GM12865 (cell line): ENCODE data around the gene HSD17B12.
"Not testable (repeated sequence)": the region's sequence is repeated elsewhere in the genome, so short reads cannot be mapped to it uniquely, and the experiment has no call there.

ENCODE experiments used
- DNase-seq: peaks from one replicate; pipeline ENCODE4 v3.0.0; 2010; ENCODE audit warnings: low read depth
- H3K4me3 ChIP-seq: 2 replicates; pipeline ENCODE4 v1.5.1; 2011; ENCODE audit warnings: mild to moderate bottlenecking, low read depth, low read length, control low read depth
- CTCF ChIP-seq: IDR thresholded peaks from 2 replicates; pipeline ENCODE4 v1.5.1; 2011; ENCODE audit warnings: low read length, control low read depth, low read depth, inconsistent platforms; ENCODE audit not compliant: insufficient read depth; ENCODE audit errors: missing control alignments

The HSD17B12 gene

GRCh38 chr11:43664295-43664694, 16.2 kb upstream of the HSD17B12 start:
- TF ChIP-seq CTCF: no peak
- H3K4me3 ChIP-seq: no peak overlapping the region
- DNase-seq: no peak

GRCh38 chr11:43671284-43671683, 9.3 kb upstream of the HSD17B12 start:
- DNase-seq, H3K4me3 ChIP-seq: not testable (repeated sequence)

GRCh38 chr11:43674560-43674959, 6.0 kb upstream of the HSD17B12 start:
- no peak for DNase-seq
- no peak for TF ChIP-seq CTCF
- H3K4me3 ChIP-seq: no peak overlapping the region

GRCh38 chr11:43676933-43677332, 3.6 kb upstream of the HSD17B12 start:
- H3K4me3 ChIP-seq: no peak overlapping the region
- no peak for DNase-seq
- TF ChIP-seq CTCF: no peak

- no peak for DNase-seq
- H3K4me3 ChIP-seq: peak overlapping the region; percentile 56
- TF ChIP-seq CTCF: no peak
Measured at GRCh38 chr11:43681401-43681942, 934 bp downstream of the HSD17B12 start.

GRCh38 chr11:43682081-43682480, 1.5 kb downstream of the HSD17B12 start:
- peak overlapping the region; percentile 56 for H3K4me3 ChIP-seq
- peak; percentile 30 for DNase-seq

GRCh38 chr11:43685440-43685839, 4.9 kb downstream of the HSD17B12 start:
- no peak for DNase-seq
- TF ChIP-seq CTCF: no peak
- H3K4me3 ChIP-seq: no peak overlapping the region

GRCh38 chr11:43686207-43686606, 5.7 kb downstream of the HSD17B12 start:
- no peak overlapping the region for H3K4me3 ChIP-seq
- no peak for DNase-seq
- no peak for TF ChIP-seq CTCF
